Neural progenitor cell (in vitro differentiated cells): Measurements from ENCODE around the gene OR2D2. TPM values are rescaled to one million over a fixed set of nuclear protein-coding genes. Genes with fewer than 3 reads are reported as not detected.

ENCODE experiments used
- DNase-seq: peaks from one replicate; pipeline ENCODE4 v3.0.0-alpha.2; 2016; ENCODE audit warnings: low spot score
- H2AFZ ChIP-seq: fragments of 200-600 bp; sonication (generic); replicated peaks from 2 replicates; pipeline ENCODE4 v1.6.1; 2016; ENCODE audit warnings: antibody characterized with exemption
- H3F3A ChIP-seq: fragments of 200-600 bp; sonication (generic); 2 replicates; pipeline ENCODE4 v1.6.1; 2016; ENCODE audit warnings: antibody characterized with exemption, low read depth
- H3K27ac ChIP-seq: fragments of 200-600 bp; sonication (generic); 2 replicates; pipeline ENCODE4 v1.5.1; 2016; ENCODE audit warnings: mild to moderate bottlenecking
- H3K27me3 ChIP-seq: fragments of 200-600 bp; sonication (generic); 2 replicates; pipeline ENCODE4 v1.6.1; 2016; ENCODE audit warnings: mild to moderate bottlenecking, moderate library complexity
- H3K36me3 ChIP-seq: fragments of 200-600 bp; sonication (generic); 2 replicates; pipeline ENCODE4 v1.5.1; 2016
- H3K4me1 ChIP-seq: fragments of 200-600 bp; sonication (generic); 2 replicates; pipeline ENCODE4 v1.6.1; 2016; ENCODE audit warnings: mixed run types
- H3K4me2 ChIP-seq: fragments of 200-600 bp; sonication (generic); 2 replicates; pipeline ENCODE4 v1.6.1; 2016
- H3K4me3 ChIP-seq: fragments of 200-600 bp; sonication (generic); 2 replicates; pipeline ENCODE4 v1.5.1; 2016
- H3K79me2 ChIP-seq: fragments of 200-600 bp; sonication (generic); 2 replicates; pipeline ENCODE4 v1.6.1; 2016; ENCODE audit warnings: low read depth
- H3K9ac ChIP-seq: fragments of 200-600 bp; sonication (generic); 2 replicates; pipeline ENCODE4 v1.6.1; 2016
- H3K9me3 ChIP-seq: fragments of 200-600 bp; sonication (generic); 2 replicates; pipeline ENCODE4 v1.5.1; 2016; ENCODE audit warnings: low read depth
- H4K20me1 ChIP-seq: fragments of 200-600 bp; sonication (generic); 2 replicates; pipeline ENCODE4 v1.6.1; 2016; ENCODE audit warnings: low read depth
- H3K27ac Mint-ChIP-seq: 3 replicates; pipeline ENCODE4 v1.8.0; 2021; ENCODE audit warnings: mixed read lengths
- H3K27me3 Mint-ChIP-seq: 2 replicates; pipeline ENCODE4 v1.8.0; 2022; ENCODE audit warnings: low read depth, mild to moderate bottlenecking, inconsistent platforms, moderate library complexity, mixed read lengths; ENCODE audit not compliant: insufficient read depth
- H3K36me3 Mint-ChIP-seq: 3 replicates; pipeline ENCODE4 v1.8.0; 2021; ENCODE audit warnings: mixed read lengths
- H3K4me1 Mint-ChIP-seq: 3 replicates; pipeline ENCODE4 v1.8.0; 2021; ENCODE audit warnings: mixed read lengths
- H3K4me3 Mint-ChIP-seq: 3 replicates; pipeline ENCODE4 v1.8.0; 2021; ENCODE audit warnings: mild to moderate bottlenecking, moderate library complexity, mixed read lengths
- H3K9me3 Mint-ChIP-seq: 3 replicates; pipeline ENCODE4 v1.8.0; 2020; ENCODE audit warnings: mixed read lengths
- CTCF ChIP-seq: fragments of 200-600 bp; sonication (generic); IDR thresholded peaks from 2 replicates; pipeline ENCODE4 v1.5.1; 2017; ENCODE audit warnings: antibody characterized with exemption, mild to moderate bottlenecking
- EZH2 ChIP-seq: fragments of 200-600 bp; sonication (generic); IDR thresholded peaks from 2 replicates; pipeline ENCODE4 v1.6.1; 2017; ENCODE audit warnings: antibody characterized with exemption, mild to moderate bottlenecking, moderate library complexity
- EZH2phosphoT487 ChIP-seq: fragments of 200-600 bp; sonication (generic); IDR thresholded peaks from 2 replicates; pipeline ENCODE4 v1.6.1; 2017; ENCODE audit warnings: antibody characterized with exemption
- total RNA-seq: library from RNA; depleted of rRNA; stranded (reverse); fragments of >200 nt; gene quantifications from 2 replicates; pipeline ENCODE4 v1.2.3, GENCODE V29; 2015; ENCODE audit warnings: low replicate concordance

The OR2D2 gene
- total RNA-seq, 1 donor from 2014 or later: not detected

GRCh38 chr11:6876325-6876724 is 16.0 kb downstream of the OR2D2 start, which contains the start of gene OR10A4:
OR10A4 (plus strand) TSS chr11:6876625; CDS start chr11:6876648, 23 bp downstream.
- Histone ChIP-seq H2AFZ (no peak within 1 kb of the TSS), H4K20me1 (no peaks in the 10 kb centered on the region), H3K9ac (no peak within 1 kb of the TSS), H3K4me1 (no peaks in the 10 kb centered on the region), H3F3A (no peaks in the 10 kb centered on the region), H3K4me2 (no peak within 1 kb of the TSS), H3K79me2 (no peaks in the 10 kb centered on the region), H3K36me3 (no peaks in the 10 kb centered on the region), H3K4me3 (no peak within 1 kb of the TSS), H3K27ac (no peak within 1 kb of the TSS), H3K27me3 (no peaks in the 10 kb centered on the region), H3K9me3 (no peaks in the 10 kb centered on the region)
- Mint-ChIP-seq H3K27ac (no peak within 1 kb of the TSS), H3K9me3 (no peaks in the 10 kb centered on the region), H3K36me3 (no peaks in the 10 kb centered on the region), H3K4me1 (no peaks in the 10 kb centered on the region), H3K27me3 (peaks cover 2% of the 10 kb centered on the region), H3K4me3 (no peak within 1 kb of the TSS)
- no peak for DNase-seq
- TF ChIP-seq CTCF (no peak), EZH2phosphoT487 (no peak), EZH2 (no peak)

DNA sequence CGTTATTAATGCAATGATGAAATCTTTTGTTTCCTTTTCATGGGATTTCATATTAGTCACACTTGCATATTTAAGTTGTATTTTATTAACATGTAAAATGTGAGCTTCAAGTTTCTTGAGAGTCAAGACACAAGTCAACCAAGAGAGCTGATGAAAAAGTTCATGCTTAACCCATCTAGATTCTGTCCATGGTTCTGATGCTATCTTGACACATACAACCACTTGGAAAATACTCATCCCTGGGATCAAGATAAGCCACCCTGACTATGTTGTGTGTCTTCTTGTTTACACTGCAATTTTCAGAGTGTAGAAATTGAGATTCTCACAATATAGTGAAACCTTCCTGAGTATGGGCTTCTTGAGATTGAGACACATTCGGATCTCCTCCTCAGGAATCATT is 16.5 kb downstream of the OR2D2 start:
- no peak for DNase-seq
- Mint-ChIP-seq H3K4me3 (no peak overlapping the region), H3K27ac (no peak overlapping the region), H3K36me3 (no peaks in the 10 kb centered on the region), H3K27me3 (peaks cover 2% of the 10 kb centered on the region), H3K4me1 (no peaks in the 10 kb centered on the region), H3K9me3 (no peaks in the 10 kb centered on the region)
- no peaks in the 10 kb centered on the region for H3K4me1 ChIP-seq
- H3K27ac ChIP-seq: no peak overlapping the region
- H3K27me3 ChIP-seq: no peaks in the 10 kb centered on the region
- no peak overlapping the region for H3K9ac ChIP-seq
- no peaks in the 10 kb centered on the region for H4K20me1 ChIP-seq
- no peak overlapping the region for H2AFZ ChIP-seq
- H3K4me2 ChIP-seq: no peak overlapping the region
- TF ChIP-seq CTCF: no peak
- H3K36me3 ChIP-seq: no peaks in the 10 kb centered on the region
- H3K79me2 ChIP-seq: no peaks in the 10 kb centered on the region
- no peaks in the 10 kb centered on the region for H3F3A ChIP-seq
- no peak overlapping the region for H3K4me3 ChIP-seq
- no peaks in the 10 kb centered on the region for H3K9me3 ChIP-seq

DNA sequence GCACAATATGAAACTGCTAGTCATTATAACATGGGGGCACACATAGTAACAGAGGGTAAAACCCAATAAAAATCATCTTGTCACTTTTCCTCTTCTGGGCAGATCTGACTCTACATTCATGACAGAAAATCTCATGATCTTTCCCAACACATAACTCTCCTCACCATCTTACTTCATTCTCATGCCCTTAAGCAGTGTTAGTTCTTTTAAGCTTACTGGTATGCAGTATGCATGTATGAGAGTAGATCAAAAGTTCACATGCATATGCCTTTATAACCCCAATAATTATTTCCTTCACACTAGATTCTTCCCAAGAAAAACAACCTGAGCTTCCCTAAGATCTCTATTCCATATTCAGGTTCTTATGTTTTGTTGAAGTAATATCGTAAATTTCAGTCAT is 21.0 kb downstream of the OR2D2 start:
- H3K79me2 ChIP-seq: no peaks in the 10 kb centered on the region
- no peaks in the 10 kb centered on the region for H3K27me3 ChIP-seq
- no peaks in the 10 kb centered on the region for H3K36me3 Mint-ChIP-seq
- no peak overlapping the region for H3K4me2 ChIP-seq
- no peaks in the 10 kb centered on the region for H3F3A ChIP-seq
- H3K27ac Mint-ChIP-seq: no peak overlapping the region
- H3K4me1 ChIP-seq: no peaks in the 10 kb centered on the region
- no peak overlapping the region for H3K9ac ChIP-seq
- H3K9me3 Mint-ChIP-seq: no peaks in the 10 kb centered on the region
- H3K9me3 ChIP-seq: no peaks in the 10 kb centered on the region
- no peaks in the 10 kb centered on the region for H4K20me1 ChIP-seq
- no peak overlapping the region for H3K4me3 ChIP-seq
- no peak overlapping the region for H2AFZ ChIP-seq
- TF ChIP-seq CTCF (no peak), EZH2 (no peak)
- no peak overlapping the region for H3K27ac ChIP-seq
- H3K36me3 ChIP-seq: no peaks in the 10 kb centered on the region
- H3K27me3 Mint-ChIP-seq: no peaks in the 10 kb centered on the region
- no peaks in the 10 kb centered on the region for H3K4me1 Mint-ChIP-seq
- H3K4me3 Mint-ChIP-seq: no peak overlapping the region
- no peak for DNase-seq

- Mint-ChIP-seq H3K27me3 (peaks cover 3% of the 10 kb centered on the region), H3K4me3 (no peak overlapping the region), H3K36me3 (no peaks in the 10 kb centered on the region), H3K9me3 (peaks cover 2% of the 10 kb centered on the region), H3K27ac (no peak overlapping the region), H3K4me1 (no peaks in the 10 kb centered on the region)
- no peak overlapping the region for H2AFZ ChIP-seq
- no peak overlapping the region for H3K4me2 ChIP-seq
- no peaks in the 10 kb centered on the region for H3K4me1 ChIP-seq
- no peaks in the 10 kb centered on the region for H3K79me2 ChIP-seq
- no peaks in the 10 kb centered on the region for H4K20me1 ChIP-seq
- no peaks in the 10 kb centered on the region for H3K9me3 ChIP-seq
- no peaks in the 10 kb centered on the region for H3K27me3 ChIP-seq
- TF ChIP-seq CTCF (no peak), EZH2phosphoT487 (no peak), EZH2 (no peak)
- H3K36me3 ChIP-seq: no peaks in the 10 kb centered on the region
- H3K9ac ChIP-seq: no peak overlapping the region
- H3F3A ChIP-seq: peaks cover 3% of the 10 kb centered on the region
- no peak overlapping the region for H3K4me3 ChIP-seq
- DNase-seq: no peak
- no peak overlapping the region for H3K27ac ChIP-seq
Observed at GRCh38 chr11:6864438-6864837, 27.9 kb downstream of the OR2D2 start.
